H1 (cell line): ENCODE measurements around the gene COL4A2. TPM values are rescaled to one million over a fixed set of nuclear protein-coding genes. Genes with fewer than 3 reads are reported as not detected.

Experiments
- CTCF ChIA-PET: fragments of 300-600 bp; sonication (Branson Sonifier 250); formaldehyde crosslinking; loops from one replicate; lab custom pipeline; 2021; ENCODE audit not compliant: partially characterized antibody; lab: Charles Lee
- POLR2A ChIA-PET: fragments of 300-600 bp; sonication (Branson Sonifier 250); formaldehyde crosslinking; loops from one replicate; lab custom pipeline; 2021; ENCODE audit warnings: inconsistent platforms; ENCODE audit not compliant: partially characterized antibody; lab: Charles Lee
- DNase-seq, 2 experiments: peaks; one replicate each; pipeline versions ENCODE4 v3.0.0 to v3.0.0-alpha.2; 2010 to 2022; ENCODE audit warnings: low spot score in 2 of 2, low read depth in 1 of 2, mixed read lengths in 1 of 2
- FAIRE-seq: peaks from 2 replicates; lab custom pipeline; 2011; peaks lifted over from hg19 to GRCh38; lab: Jason Lieb, UNC
- H2AFZ ChIP-seq: 2 replicates; pipeline ENCODE4 v1.8.1; 2012; ENCODE audit warnings: low read length, inconsistent platforms
- H2AK5ac ChIP-seq: 2 replicates; pipeline ENCODE4 v1.6.1; 2013; ENCODE audit warnings: low read depth, low read length
- H2BK120ac ChIP-seq: replicated peaks from 2 replicates; pipeline ENCODE3; 2013; ENCODE audit warnings: low read depth, low read length, inconsistent platforms
- H2BK12ac ChIP-seq: 2 replicates; pipeline ENCODE4 v1.6.1; 2013; ENCODE audit warnings: low read depth, low read length
- H2BK15ac ChIP-seq: 2 replicates; pipeline ENCODE4 v1.6.1; 2013; ENCODE audit warnings: low read length
- H2BK20ac ChIP-seq: 2 replicates; pipeline ENCODE4 v1.6.1; 2013; ENCODE audit warnings: low read length
- H2BK5ac ChIP-seq: 2 replicates; pipeline ENCODE4 v1.6.1; 2013; ENCODE audit warnings: low read depth, low read length
- H3K14ac ChIP-seq: 2 replicates; pipeline ENCODE4 v1.6.1; 2013; ENCODE audit warnings: inconsistent platforms; ENCODE audit not compliant: insufficient read length
- H3K18ac ChIP-seq: 2 replicates; pipeline ENCODE4 v1.6.1; 2013; ENCODE audit warnings: low read length; ENCODE audit errors: extremely low read depth
- H3K23ac ChIP-seq: 2 replicates; pipeline ENCODE4 v1.6.1; 2013; ENCODE audit warnings: inconsistent platforms; ENCODE audit not compliant: insufficient read length
- H3K23me2 ChIP-seq: 2 replicates; pipeline ENCODE4 v1.6.1; 2013; ENCODE audit warnings: low read depth, low read length
- H3K27ac ChIP-seq: 2 replicates; pipeline ENCODE4 v1.6.1; 2011; ENCODE audit warnings: low read depth, low read length, inconsistent platforms
- H3K27me3 ChIP-seq, 4 experiments: replicated peaks in 1 of 4; 1 replicate in 1 of 4; 2 replicates in 3 of 4; pipeline versions ENCODE4 v1.6.1 to v1.8.1; 2011 to 2013; ENCODE audit warnings: low read length in 3 of 4, mild to moderate bottlenecking in 3 of 4, inconsistent platforms in 2 of 4, mixed read lengths in 2 of 4, moderate library complexity in 1 of 4; ENCODE audit not compliant: control insufficient read depth in 3 of 4, insufficient read depth in 3 of 4; ENCODE audit errors: extremely low read depth in 1 of 4
- H3K36me3 ChIP-seq, 4 experiments: 2 replicates each; pipeline versions ENCODE4 v1.6.1 to v1.8.1; 2011 to 2013; ENCODE audit warnings: mild to moderate bottlenecking in 4 of 4, low read length in 3 of 4, moderate library complexity in 2 of 4, control low read depth in 1 of 4, inconsistent platforms in 1 of 4; ENCODE audit not compliant: insufficient read depth in 4 of 4, control insufficient read depth in 2 of 4
- H3K4ac ChIP-seq: replicated peaks from 2 replicates; pipeline ENCODE3; 2013; ENCODE audit warnings: low read length, low read depth, mixed read lengths, inconsistent platforms; ENCODE audit not compliant: insufficient read length
- H3K4me1 ChIP-seq, 4 experiments: replicated peaks in 1 of 4; 1 replicate in 1 of 4; 2 replicates in 3 of 4; pipeline versions ENCODE4 v1.6.1 to v1.8.1; 2011 to 2013; ENCODE audit warnings: low read length in 3 of 4, inconsistent platforms in 2 of 4, mixed read lengths in 1 of 4; ENCODE audit not compliant: insufficient read depth in 4 of 4, control insufficient read depth in 3 of 4
- H3K4me2 ChIP-seq, 2 experiments: 2 replicates each; pipeline versions ENCODE4 v1.6.1 to v1.8.1; 2011 to 2013; ENCODE audit warnings: low read depth in 2 of 2, low read length in 2 of 2, control low read depth in 1 of 2, inconsistent platforms in 1 of 2, mild to moderate bottlenecking in 1 of 2; ENCODE audit not compliant: insufficient read depth in 1 of 2
- H3K4me3 ChIP-seq, 4 experiments: fragments of 200-600, 300-600 bp in 1 of 4; sonication (generic), shearing (Covaris generic), sonication (Bioruptor Twin) in 1 of 4; 2 replicates each; pipeline versions ENCODE4 v1.5.1 to v1.8.1; 2011 to 2016; ENCODE audit warnings: low read length in 4 of 4, low read depth in 3 of 4, control low read depth in 2 of 4, inconsistent platforms in 2 of 4, mild to moderate bottlenecking in 2 of 4, mixed read lengths in 1 of 4, moderate library complexity in 1 of 4; ENCODE audit not compliant: insufficient read depth in 2 of 4; ENCODE audit errors: extremely low read depth in 1 of 4
- H3K56ac ChIP-seq: replicated peaks from 2 replicates; pipeline ENCODE3; 2013; ENCODE audit warnings: low read depth, mild to moderate bottlenecking, mixed read lengths, low read length, inconsistent platforms; ENCODE audit not compliant: insufficient read length
- H3K79me1 ChIP-seq: 2 replicates; pipeline ENCODE4 v1.6.1; 2013; ENCODE audit warnings: low read depth, low read length, control low read depth
- H3K79me2 ChIP-seq, 2 experiments: 2 replicates each; pipeline versions ENCODE4 v1.6.1 to v1.8.1; 2012 to 2013; ENCODE audit warnings: low read length in 2 of 2, mild to moderate bottlenecking in 2 of 2, inconsistent platforms in 1 of 2; ENCODE audit not compliant: insufficient read depth in 2 of 2, control insufficient read depth in 1 of 2
- H3K9ac ChIP-seq, 4 experiments: replicated peaks in 1 of 4; 1 replicate in 1 of 4; 2 replicates in 3 of 4; pipeline versions ENCODE4 v1.6.1 to v1.8.1; 2011 to 2013; ENCODE audit warnings: low read depth in 3 of 4, low read length in 3 of 4, control low read depth in 2 of 4, mild to moderate bottlenecking in 2 of 4, moderate library complexity in 2 of 4, inconsistent platforms in 1 of 4; ENCODE audit errors: extremely low read depth in 1 of 4
- H3K9me3 ChIP-seq, 2 experiments: 2 replicates each; pipeline versions ENCODE4 v1.6.1 to v1.8.1; 2012 to 2013; ENCODE audit warnings: mild to moderate bottlenecking in 2 of 2, moderate library complexity in 2 of 2, control low read depth in 1 of 2, inconsistent platforms in 1 of 2, low read depth in 1 of 2, low read length in 1 of 2, mixed read lengths in 1 of 2; ENCODE audit not compliant: insufficient read depth in 2 of 2
- H4K20me1 ChIP-seq, 2 experiments: replicated peaks in 1 of 2; 2 replicates each; pipeline versions ENCODE3 to v1.8.1; 2011 to 2013; ENCODE audit warnings: inconsistent platforms in 2 of 2, low read length in 2 of 2, mild to moderate bottlenecking in 1 of 2; ENCODE audit not compliant: insufficient read depth in 2 of 2, control insufficient read depth in 1 of 2
- H4K5ac ChIP-seq: 2 replicates; pipeline ENCODE4 v1.6.1; 2013; ENCODE audit warnings: low read length, low read depth, mixed read lengths, inconsistent platforms; ENCODE audit not compliant: insufficient read length
- H4K8ac ChIP-seq: 2 replicates; pipeline ENCODE4 v1.8.0; 2013; ENCODE audit warnings: mild to moderate bottlenecking, moderate library complexity, low read length, inconsistent platforms; ENCODE audit not compliant: insufficient read depth; ENCODE audit errors: extremely low read depth
- H4K91ac ChIP-seq: replicated peaks from 2 replicates; pipeline ENCODE3; 2013; ENCODE audit warnings: low read length, mixed read lengths, inconsistent platforms; ENCODE audit not compliant: insufficient read length
- BRCA1 ChIP-seq: IDR thresholded peaks from 2 replicates; pipeline ENCODE4 v1.6.1; 2012; ENCODE audit warnings: low read depth, low read length, improper control_type of control experiment
- CHD2 ChIP-seq: IDR thresholded peaks from 2 replicates; pipeline ENCODE4 v1.6.1; 2012; ENCODE audit warnings: low read length, improper control_type of control experiment
- CTCF ChIP-seq, 3 experiments: IDR thresholded peaks; 1 replicate in 2 of 3; 2 replicates in 1 of 3; pipeline versions ENCODE4 v1.5.1 to v1.6.1; 2011; ENCODE audit warnings: low read length in 3 of 3, mild to moderate bottlenecking in 3 of 3, inconsistent platforms in 2 of 3, low read depth in 1 of 3, moderate library complexity in 1 of 3; ENCODE audit not compliant: insufficient read depth in 1 of 3; ENCODE audit errors: control extremely low read depth in 1 of 3
- HDAC6 ChIP-seq: IDR thresholded peaks from one replicate; pipeline ENCODE4 v1.7.1; 2012; ENCODE audit warnings: low read depth, mild to moderate bottlenecking, inconsistent platforms, low read length, moderate library complexity
- NRF1 ChIP-seq: IDR thresholded peaks from 2 replicates; pipeline ENCODE4 v1.6.1; 2011; ENCODE audit warnings: mild to moderate bottlenecking, low read depth, low read length, improper control_type of control experiment
- PHF8 ChIP-seq: fragments of 200-600 bp; sonication (generic); conservative IDR thresholded peaks from 2 replicates; pipeline ENCODE4 v1.7.1; 2012; ENCODE audit warnings: low read depth, mild to moderate bottlenecking, inconsistent platforms, low read length, moderate library complexity
- SP1 ChIP-seq: IDR thresholded peaks from 2 replicates; pipeline ENCODE4 v1.6.1; 2011; ENCODE audit warnings: low read depth, low read length
- SP2 ChIP-seq: IDR thresholded peaks from 2 replicates; pipeline ENCODE4 v1.6.1; 2012; ENCODE audit warnings: mild to moderate bottlenecking, low read length, inconsistent platforms
- USF2 ChIP-seq: IDR thresholded peaks from 2 replicates; pipeline ENCODE4 v1.6.1; 2011; ENCODE audit warnings: low read length, improper control_type of control experiment
- YY1 ChIP-seq: IDR thresholded peaks from 2 replicates; pipeline ENCODE4 v1.6.1; 2011; ENCODE audit warnings: low read depth, mild to moderate bottlenecking, low read length
- WGBS, 2 experiments: shearing (Covaris generic) in 1 of 2; methylation state at CpG; one replicate each; pipeline versions ENCODE4 v1.1.6 to v1.1.7; 2013 to 2015; ENCODE audit warnings: low lambda C conversion rate in 2 of 2, mixed read lengths in 2 of 2, inconsistent platforms in 1 of 2, low coverage in 1 of 2, missing lambda C conversion rate in 1 of 2; ENCODE audit not compliant: insufficient replicate concordance in 2 of 2, insufficient coverage in 1 of 2, insufficient read length in 1 of 2; ENCODE audit errors: extremely low coverage in 1 of 2, missing lambda C conversion rate in 1 of 2; 5-methylcytosine and 5-hydroxymethylcytosine counted together
- polyA plus RNA-seq, 7 experiments: library from polyadenylated mRNA; depleted of rRNA in 3 of 7; stranded (reverse) in 5 of 7; unstranded in 2 of 7; fragments of >200 nt in 5 of 7; fragments of 200-250 nt in 2 of 7; gene quantifications; 1 replicate in 5 of 7; 2 replicates in 1 of 7; 4 replicates in 1 of 7; pipeline versions ENCODE4 v1.2.1 to v1.2.3, GENCODE V29; 2011 to 2013; ENCODE audit warnings: missing spikeins in 2 of 7, mixed read lengths in 2 of 7
- total RNA-seq: library from RNA; stranded (reverse); fragmentation: NEBNext Ultra II Directional; extraction: Animal tissue kit (Norgen Biotek cat#: 25700); gene quantifications from 2 replicates; pipeline ENCODE4 v1.2.1, GENCODE V29; 2021

The COL4A2 gene
- total and polyA plus RNA-seq, 2 of the 8 experiments (the other 6 are each of a cell fraction or from before 2014, with no cell fraction given), result 80.4 to 87.3 TPM

GRCh38 chr13:110317093-110317492 lies 10.0 kb downstream of the COL4A2 start:
- H3K4me2 ChIP-seq, result no peak overlapping the region
- DNase-seq, result no peak
- H2BK15ac ChIP-seq, result no peak overlapping the region
- POLR2A ChIA-PET, result no interaction called here
- H3K79me1 ChIP-seq, result peaks cover 7% of the 10 kb centered on the region
- no peaks in the 10 kb centered on the region for H3K27me3 ChIP-seq
- H3K56ac ChIP-seq, result no peak overlapping the region
- no peak overlapping the region for H3K27ac ChIP-seq
- H3K18ac ChIP-seq, result no peak overlapping the region
- peaks cover 5% of the 10 kb centered on the region; the same call in 1 of the 2 replicates for H3K23me2 ChIP-seq
- no peak overlapping the region for H4K5ac ChIP-seq
- H2BK5ac ChIP-seq, result no peak overlapping the region; the same call in 1 of the 2 replicates
- 0 out of 2 replicates have a peak overlapping the region, but pooled peaks have one; percentile 43 for H2BK20ac ChIP-seq
- peak overlapping the region; percentile 72 for H4K91ac ChIP-seq
- no peaks in the 10 kb centered on the region; a peak in 1 of 4 replicates for H3K9me3 ChIP-seq
- H2AK5ac ChIP-seq, result peak overlapping the region; percentile 17; the same call in 1 of the 2 replicates
- 93% methylated on average over 5 of the region's 5 CpGs; no CpG with 5 or more reads in 1 of the 2 experiments for WGBS, 2 experiments
- H3K4me3 ChIP-seq, result no peak overlapping the region
- H3K4me1 ChIP-seq, result peaks cover 0 to 3% (median 0%) of the 10 kb centered on the region in 4 experiments; a peak in 2 of 7 replicates
- no peak overlapping the region for H3K14ac ChIP-seq
- no peak overlapping the region; the same call in 1 of the 2 replicates for H4K8ac ChIP-seq
- H4K20me1 ChIP-seq, result peaks cover 4 to 11% of the 10 kb centered on the region in 2 experiments
- H3K36me3 ChIP-seq, result peaks cover 0 to 10% (median 4%) of the 10 kb centered on the region in 4 experiments; a peak in 3 of 8 replicates
- H2AFZ ChIP-seq, result no peak overlapping the region
- no peak overlapping the region for H3K9ac ChIP-seq
- H2BK12ac ChIP-seq, result peak overlapping the region; percentile 3; the same call in 1 of the 2 replicates
- CTCF ChIA-PET, result no interaction called here
- H3K79me2 ChIP-seq, result peaks cover 5 to 13% of the 10 kb centered on the region in 2 experiments; a peak in 3 of 4 replicates
- H3K4ac ChIP-seq, result no peak overlapping the region
- no peak overlapping the region for H3K23ac ChIP-seq
- H2BK120ac ChIP-seq, result no peak overlapping the region
- FAIRE-seq, result no peak
- TF ChIP-seq BRCA1 (no peak), NRF1 (no peak), USF2 (no peak), SP2 (no peak), CTCF (IDR thresholded peaks at IDR 0.05; ENCODE audit: control extremely low read depth in 1 of 3, insufficient read depth in 1 of 3, low read depth in 1 of 3, low read length in 3 of 3) (no peak), YY1 (no peak), SP1 (no peak), PHF8 (no peak), CHD2 (no peak), HDAC6 (no peak)
